T-cell (primary cell): ENCODE results near the gene LRRK1. TPM values are rescaled to one million over a fixed set of nuclear protein-coding genes. Genes with fewer than 3 reads are reported as not detected.

ENCODE experiments used
- ATAC-seq, 4 experiments: fragments of 200-7000 bp in 3 of 4; fragments of 150-1000 bp in 1 of 4; cut with Tn5 transposase; replicated peaks in 1 of 4; 1 replicate in 3 of 4; 2 replicates in 1 of 4; pipeline ENCODE4 v1.10.0; 2021; ENCODE audit warnings: moderate library complexity in 3 of 4, mild to moderate bottlenecking in 2 of 4, moderate number of reproducible peaks in 1 of 4
- CTCF ChIA-PET, 2 donors: fragments of 300-600 bp; sonication (Branson Sonifier 250); formaldehyde crosslinking; loops; one replicate each; lab custom pipeline; 2022; ENCODE audit warnings: antibody characterized with exemption in 2 of 2; lab: Charles Lee
- POLR2A ChIA-PET, 2 donors: fragments of 300-600 bp; sonication (Branson Sonifier 250); formaldehyde crosslinking; loops; one replicate each; lab custom pipeline; 2022; ENCODE audit warnings: antibody characterized with exemption in 2 of 2; lab: Charles Lee
- DNase-seq, 35 experiments: peaks; one replicate each; pipeline versions ENCODE4 v3.0.0 to v3.0.0-alpha.2; 2013 to 2023
- H3K27ac ChIP-seq: one replicate; pipeline ENCODE4 v1.5.1; 2013; ENCODE audit warnings: low read length
- H3K27me3 ChIP-seq, 2 experiments: replicated peaks in 1 of 2; 1 replicate in 1 of 2; 2 replicates in 1 of 2; pipeline versions ENCODE4 v1.6.1 to v1.7.0; 2013; ENCODE audit warnings: low read length in 1 of 2, mixed read lengths in 1 of 2; ENCODE audit not compliant: control insufficient read depth in 2 of 2, insufficient read depth in 2 of 2; ENCODE audit errors: extremely low read depth in 1 of 2
- H3K36me3 ChIP-seq, 2 donors: 1 replicate in 1 of 2; 2 replicates in 1 of 2; pipeline versions ENCODE4 v1.6.1 to v1.7.0; 2013; ENCODE audit warnings: low read length in 1 of 2; ENCODE audit not compliant: control insufficient read depth in 2 of 2, insufficient read depth in 1 of 2; ENCODE audit errors: extremely low read depth in 1 of 2
- H3K4me1 ChIP-seq, 2 experiments: 1 replicate in 1 of 2; 2 replicates in 1 of 2; pipeline versions ENCODE4 v1.6.1 to v1.7.0; 2013; ENCODE audit warnings: low read length in 2 of 2, mixed read lengths in 1 of 2; ENCODE audit not compliant: insufficient read depth in 2 of 2, control insufficient read depth in 1 of 2; ENCODE audit errors: extremely low read depth in 1 of 2
- H3K4me3 ChIP-seq, 2 donors: 1 replicate in 1 of 2; 2 replicates in 1 of 2; pipeline versions ENCODE4 v1.5.1 to v1.7.0; 2013; ENCODE audit warnings: mild to moderate bottlenecking in 2 of 2, low read length in 1 of 2, moderate library complexity in 1 of 2; ENCODE audit not compliant: control insufficient read depth in 1 of 2; ENCODE audit errors: extremely low read depth in 1 of 2
- H3K9me3 ChIP-seq: 2 replicates; pipeline ENCODE4 v1.7.0; 2013
- H3K27ac Mint-ChIP-seq, 2 donors: one replicate each; pipeline ENCODE4 v1.8.0; 2020 to 2021; ENCODE audit warnings: mild to moderate bottlenecking in 2 of 2, mixed read lengths in 2 of 2
- H3K27me3 Mint-ChIP-seq, 2 donors: one replicate each; pipeline ENCODE4 v1.8.0; 2021 to 2022; ENCODE audit warnings: mixed read lengths in 2 of 2
- H3K36me3 Mint-ChIP-seq: one replicate; pipeline ENCODE4 v1.8.0; 2021; ENCODE audit warnings: mixed read lengths
- H3K4me1 Mint-ChIP-seq, 3 donors: one replicate each; pipeline ENCODE4 v1.8.0; 2020 to 2022; ENCODE audit warnings: mixed read lengths in 3 of 3, mild to moderate bottlenecking in 1 of 3
- H3K4me3 Mint-ChIP-seq, 3 donors: one replicate each; pipeline ENCODE4 v1.8.0; 2020 to 2022; ENCODE audit warnings: mild to moderate bottlenecking in 3 of 3, mixed read lengths in 3 of 3, moderate library complexity in 3 of 3
- H3K9me3 Mint-ChIP-seq, 3 donors: one replicate each; pipeline ENCODE4 v1.8.0; 2020 to 2022; ENCODE audit warnings: mixed read lengths in 3 of 3
- WGBS: methylation state at CpG from one replicate; pipeline ENCODE4 v1.1.5; 2013; ENCODE audit warnings: missing lambda C conversion rate; ENCODE audit not compliant: insufficient coverage; 5-methylcytosine and 5-hydroxymethylcytosine counted together
- total RNA-seq, 35 experiments: library from RNA in 6 of 35; stranded (reverse) in 6 of 35; fragments of 120-200 nt in 1 of 35; gene quantifications; one replicate each; pipeline versions ENCODE4 v1.2.1 to v1.2.4 and lab custom pipeline; 2013 to 2026

The LRRK1 gene
- total RNA-seq, 5 donors from 2014 or later (not counting 1 experiment from before 2014, with no cell fraction given) = 1.1 to 2.0 (median 1.7) TPM

- Histone ChIP-seq H3K36me3 (no peaks in the 10 kb centered on the region), H3K4me3 (no peak overlapping the region), H3K9me3 (no peaks in the 10 kb centered on the region), H3K27ac (no peak overlapping the region), H3K4me1 (no peaks in the 10 kb centered on the region), H3K27me3 (peaks cover 0 to 3% of the 10 kb centered on the region in 2 experiments)
- ATAC-seq = no peak
- Mint-ChIP-seq H3K27me3 (peaks cover 2 to 10% of the 10 kb centered on the region in 2 donors), H3K4me3 (no peak overlapping the region), H3K27ac (no peak overlapping the region), H3K9me3 (no peaks in the 10 kb centered on the region), H3K4me1 (no peaks in the 10 kb centered on the region), H3K36me3 (no peaks in the 10 kb centered on the region)
- WGBS = 83% methylated on average over 7 of the region's 11 CpGs
- DNase-seq = no peak
- ChIA-PET POLR2A (no interaction called here), CTCF (interaction anchor here in 1 of 2 donors (1.2 kb wide), 1 partner anchor 11 kb away, joined by 3 read pairs; no protein-coding TSS in a partner anchor)
These were observed 104.4 kb downstream of the LRRK1 start for GRCh38 chr15:101023501-101024072.

DNA sequence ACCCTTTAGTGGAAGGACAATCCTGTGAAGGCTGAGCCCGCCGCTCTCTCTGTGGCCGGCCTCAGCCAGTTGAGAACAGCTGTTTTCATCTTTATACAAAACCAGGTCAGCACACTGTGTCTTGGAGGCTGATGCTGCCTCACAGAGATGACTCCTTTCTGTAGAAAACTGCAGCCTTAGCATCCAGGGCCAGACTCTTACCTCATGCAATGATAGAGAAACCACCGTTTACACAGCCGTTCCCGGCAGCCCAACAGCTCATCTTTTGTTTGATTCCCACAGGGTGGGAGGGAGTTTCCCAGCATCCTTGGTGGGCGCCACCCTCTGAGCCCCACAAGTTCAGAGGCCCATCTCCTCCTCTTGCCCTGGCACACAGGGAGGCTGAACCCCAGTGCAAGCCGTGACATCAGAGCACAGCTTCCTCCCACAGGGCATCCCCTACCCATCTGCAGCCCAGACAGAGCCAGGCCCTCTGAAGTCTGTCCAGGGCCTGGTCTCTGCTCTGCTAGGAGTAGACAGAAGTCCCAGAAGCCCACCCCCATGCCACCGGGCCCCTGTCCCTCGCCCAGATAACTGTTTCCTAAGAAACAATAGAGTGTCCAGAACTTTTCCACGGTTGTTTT, 105.0 kb downstream of the LRRK1 start:
- DNase-seq = peak in 1 of 35 experiments; percentile 2
- Histone ChIP-seq H3K4me1 (no peaks in the 10 kb centered on the region), H3K9me3 (no peaks in the 10 kb centered on the region), H3K36me3 (no peaks in the 10 kb centered on the region), H3K27ac (no peak overlapping the region), H3K4me3 (no peak overlapping the region), H3K27me3 (peaks cover 0 to 9% of the 10 kb centered on the region in 2 experiments)
- ChIA-PET CTCF (interaction anchor here in 1 of 2 donors (0.6 to 1.2 kb wide), 2 partner anchors 12 to 220 kb away, joined by 3 read pairs; no protein-coding TSS in a partner anchor), POLR2A (no interaction called here)
- Mint-ChIP-seq H3K36me3 (no peaks in the 10 kb centered on the region), H3K4me1 (no peaks in the 10 kb centered on the region), H3K27ac (no peak overlapping the region), H3K27me3 (peaks cover 6 to 10% of the 10 kb centered on the region in 2 donors), H3K4me3 (no peak overlapping the region), H3K9me3 (no peaks in the 10 kb centered on the region)
- WGBS = 81% methylated on average over 8 of the region's 11 CpGs
- no peak for ATAC-seq

GRCh38 chr15:101024706-101025500, 105.7 kb downstream of the LRRK1 start:
- H3K4me3 ChIP-seq = no peak overlapping the region
- Mint-ChIP-seq H3K4me3 (no peak overlapping the region), H3K36me3 (no peaks in the 10 kb centered on the region), H3K27me3 (peaks cover 8 to 10% of the 10 kb centered on the region in 2 donors), H3K9me3 (no peaks in the 10 kb centered on the region), H3K27ac (no peak overlapping the region), H3K4me1 (no peaks in the 10 kb centered on the region)
- H3K27me3 ChIP-seq = peaks cover 0 to 10% of the 10 kb centered on the region in 2 experiments
- DNase-seq (no peak), ATAC-seq (no peak)
- ChIA-PET POLR2A (no interaction called here), CTCF (interaction anchor here in 1 of 2 donors (0.6 kb wide), 2 partner anchors 219 to 275 kb away, joined by 3 read pairs; no protein-coding TSS in a partner anchor)
- H3K9me3 ChIP-seq = no peaks in the 10 kb centered on the region
- H3K36me3 ChIP-seq = no peaks in the 10 kb centered on the region
- WGBS = 81% methylated on average over 17 of the region's 20 CpGs
- H3K4me1 ChIP-seq = no peaks in the 10 kb centered on the region
- H3K27ac ChIP-seq = no peak overlapping the region

- CTCF ChIA-PET = interaction anchor here in 1 of 2 donors (0.6 kb wide), 1 partner anchor 275 kb away, joined by 3 read pairs; no protein-coding TSS in a partner anchor
- no peak overlapping the region for H3K27ac Mint-ChIP-seq
These were observed 106.3 kb downstream of the LRRK1 start for GRCh38 chr15:101025501-101025885.

DNA sequence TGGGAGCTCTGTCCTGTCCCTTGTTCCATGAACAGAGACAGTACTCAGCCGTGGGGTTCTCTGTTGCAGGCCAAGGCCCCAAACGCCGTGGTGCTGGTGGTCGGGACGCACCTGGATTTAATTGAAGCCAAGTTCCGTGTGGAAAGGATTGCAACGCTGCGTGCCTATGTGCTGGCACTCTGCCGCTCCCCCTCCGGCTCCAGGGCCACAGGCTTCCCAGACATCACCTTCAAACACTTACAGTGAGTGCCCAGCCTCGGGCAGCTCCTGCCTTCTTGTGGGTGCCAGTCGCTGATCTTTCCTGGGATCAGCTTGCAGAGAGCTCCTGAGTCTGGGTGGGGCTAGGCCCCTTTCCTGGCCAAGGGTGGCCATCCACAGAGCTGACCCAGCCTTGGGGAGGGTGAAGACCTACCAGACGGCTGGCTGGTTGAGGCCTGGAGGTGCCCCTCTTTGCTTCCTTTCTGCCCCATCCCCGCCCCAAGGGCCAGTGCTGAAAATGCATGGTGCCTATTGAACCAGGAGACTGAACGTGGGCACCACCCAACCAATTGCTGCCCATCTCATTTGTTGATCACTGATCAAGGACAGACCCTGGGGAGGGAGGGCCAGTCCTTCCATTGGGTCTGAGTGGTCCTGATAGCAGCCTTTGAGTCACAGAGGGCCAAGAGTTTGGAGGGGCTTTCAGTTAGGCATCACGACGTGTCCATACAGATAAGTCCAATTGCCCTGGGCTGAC, 106.9 kb downstream of the LRRK1 start:
- CTCF ChIA-PET = no interaction called here
- DNase-seq (no peak), ATAC-seq (no peak)
- no peaks in the 10 kb centered on the region for H3K4me1 Mint-ChIP-seq
- POLR2A ChIA-PET = no interaction called here
- H3K27ac Mint-ChIP-seq = no peak overlapping the region
- Histone ChIP-seq H3K9me3 (no peaks in the 10 kb centered on the region), H3K27ac (no peak overlapping the region), H3K36me3 (no peaks in the 10 kb centered on the region), H3K27me3 (peaks cover 0 to 17% of the 10 kb centered on the region in 2 experiments), H3K4me3 (no peak overlapping the region), H3K4me1 (no peaks in the 10 kb centered on the region)
- no peak overlapping the region for H3K4me3 Mint-ChIP-seq
- peaks cover 10% of the 10 kb centered on the region in 2 donors for H3K27me3 Mint-ChIP-seq
- no peaks in the 10 kb centered on the region for H3K9me3 Mint-ChIP-seq
- WGBS = 79% methylated on average over 14 of the region's 17 CpGs
- H3K36me3 Mint-ChIP-seq = no peaks in the 10 kb centered on the region

More at GRCh38 chr15:101025501-101025885, 106.3 kb downstream of the LRRK1 start:
- H3K9me3 ChIP-seq = no peaks in the 10 kb centered on the region
- H3K27me3 ChIP-seq = peaks cover 0 to 16% of the 10 kb centered on the region in 2 experiments
- ATAC-seq (no peak), DNase-seq (no peak)
- 83% methylated on average over 4 of the region's 6 CpGs for WGBS
- Mint-ChIP-seq H3K36me3 (no peaks in the 10 kb centered on the region), H3K9me3 (no peaks in the 10 kb centered on the region), H3K27me3 (peaks cover 8 to 10% of the 10 kb centered on the region in 2 donors), H3K4me1 (no peaks in the 10 kb centered on the region), H3K4me3 (no peak overlapping the region)
- no peak overlapping the region for H3K4me3 ChIP-seq
- no peak overlapping the region for H3K27ac ChIP-seq
- POLR2A ChIA-PET = no interaction called here
- no peaks in the 10 kb centered on the region for H3K4me1 ChIP-seq
- H3K36me3 ChIP-seq = no peaks in the 10 kb centered on the region
